Neural cell (in vitro differentiated cells): ENCODE results near the gene ABHD10. TPM values are rescaled to one million over a fixed set of nuclear protein-coding genes. Genes with fewer than 3 reads are reported as not detected.

Experiments
- H2AFZ ChIP-seq: fragments of 200-600, 300-800 bp; sonication (generic), shearing (Covaris generic); 2 replicates; pipeline ENCODE4 v1.6.0; 2014; ENCODE audit warnings: low read depth, mild to moderate bottlenecking, antibody characterized with exemption, low read length, moderate library complexity
- H3F3A ChIP-seq: fragments of 200-600 bp; shearing (Covaris generic); 2 replicates; pipeline ENCODE4 v1.6.1; 2016; ENCODE audit warnings: mild to moderate bottlenecking, moderate library complexity, mixed read lengths, antibody characterized with exemption, low read length; ENCODE audit not compliant: insufficient read depth, poor library complexity, severe bottlenecking
- H3K27ac ChIP-seq: fragments of 200-600, 300-800 bp; sonication (generic), shearing (Covaris generic); 2 replicates; pipeline ENCODE4 v1.5.1; 2014; ENCODE audit warnings: mild to moderate bottlenecking, low read length, moderate library complexity
- H3K27me3 ChIP-seq: fragments of 300-800, 200-600 bp; sonication (generic), shearing (Covaris generic); 2 replicates; pipeline ENCODE4 v1.6.0; 2014; ENCODE audit warnings: mild to moderate bottlenecking, low read depth, low read length, moderate library complexity; ENCODE audit not compliant: insufficient read depth
- H3K36me3 ChIP-seq: fragments of 300-800, 200-600 bp; sonication (generic), shearing (Covaris generic); 2 replicates; pipeline ENCODE4 v1.5.1; 2014; ENCODE audit warnings: mild to moderate bottlenecking, antibody characterized with exemption, low read length, moderate library complexity; ENCODE audit not compliant: insufficient read depth
- H3K4me2 ChIP-seq: fragments of 300-800, 200-600 bp; sonication (generic), shearing (Covaris generic); 2 replicates; pipeline ENCODE4 v1.6.0; 2014; ENCODE audit warnings: mild to moderate bottlenecking, low read length
- H3K4me3 ChIP-seq: fragments of 300-800, 200-600 bp; sonication (generic), shearing (Covaris generic); 2 replicates; pipeline ENCODE4 v1.5.1; 2014; ENCODE audit warnings: mild to moderate bottlenecking, low read length, moderate library complexity
- H3K79me2 ChIP-seq: fragments of 200-600 bp; shearing (Covaris generic); replicated peaks from 2 replicates; pipeline ENCODE4 v1.6.0; 2014; ENCODE audit warnings: mild to moderate bottlenecking, low read length, moderate library complexity; ENCODE audit not compliant: insufficient read depth
- H3K9ac ChIP-seq: fragments of 300-800, 200-600 bp; sonication (generic), shearing (Covaris generic); 2 replicates; pipeline ENCODE4 v1.6.1; 2016; ENCODE audit warnings: mild to moderate bottlenecking, low read length, mixed read lengths
- H3K9me2 ChIP-seq: fragments of 200-600 bp; shearing (Covaris generic); 2 replicates; pipeline ENCODE4 v1.6.1; 2016; ENCODE audit warnings: mild to moderate bottlenecking, low read length, mixed read lengths; ENCODE audit not compliant: insufficient read depth
- H3K9me3 ChIP-seq: fragments of 200-600, 300-800 bp; sonication (generic), shearing (Covaris generic); 2 replicates; pipeline ENCODE4 v1.6.1; 2016; ENCODE audit warnings: mild to moderate bottlenecking, mixed run types, low read length, moderate library complexity, mixed read lengths
- H4K20me1 ChIP-seq: fragments of 200-600 bp; shearing (Covaris generic); 2 replicates; pipeline ENCODE4 v1.6.1; 2016; ENCODE audit warnings: mild to moderate bottlenecking, mixed run types; ENCODE audit not compliant: insufficient read depth
- EP300 ChIP-seq: fragments of 450-650 bp; conservative IDR thresholded peaks from 2 replicates; pipeline ENCODE4 v1.6.1; 2014; ENCODE audit warnings: antibody characterized with exemption, mild to moderate bottlenecking, moderate library complexity; ENCODE audit not compliant: poor library complexity, severe bottlenecking
- EZH2 ChIP-seq: fragments of 200-600, 300-800 bp; shearing (Covaris generic), sonication (generic); IDR thresholded peaks from 2 replicates; pipeline ENCODE4 v1.6.1; 2014; ENCODE audit warnings: antibody characterized with exemption, low read length, borderline replicate concordance, mild to moderate bottlenecking; ENCODE audit not compliant: insufficient read depth, poor library complexity, severe bottlenecking
- MXI1 ChIP-seq: fragments of 450-650 bp; conservative IDR thresholded peaks from 2 replicates; pipeline ENCODE4 v1.6.1; 2014; ENCODE audit warnings: antibody characterized with exemption, mild to moderate bottlenecking; ENCODE audit not compliant: poor library complexity, severe bottlenecking
- POLR2AphosphoS5 ChIP-seq: IDR thresholded peaks from 2 replicates; pipeline ENCODE4 v1.6.1; 2012
- RAD21 ChIP-seq: fragments of 450-650 bp; conservative IDR thresholded peaks from 2 replicates; pipeline ENCODE4 v1.6.1; 2014; ENCODE audit warnings: antibody characterized with exemption, mild to moderate bottlenecking, moderate library complexity
- SMC3 ChIP-seq: fragments of 450-650 bp; conservative IDR thresholded peaks from 2 replicates; pipeline ENCODE4 v1.6.1; 2014; ENCODE audit warnings: antibody characterized with exemption, mild to moderate bottlenecking, moderate library complexity; ENCODE audit not compliant: poor library complexity
- TAF1 ChIP-seq: IDR thresholded peaks from 2 replicates; pipeline ENCODE4 v1.6.1; 2012; ENCODE audit warnings: low read depth
- polyA minus RNA-seq: library from RNA; depleted of rRNA, polyadenylated mRNA; stranded (reverse); fragments of >200 nt; gene quantifications from 2 replicates; pipeline ENCODE4 v1.2.3, GENCODE V29; 2014
- polyA plus RNA-seq: library from polyadenylated mRNA; depleted of rRNA; stranded (reverse); fragments of >200 nt; gene quantifications from 2 replicates; pipeline ENCODE4 v1.2.3, GENCODE V29; 2014
- TF ChIP-seq, protein P1 (sequence below): fragments of 450-650 bp; IDR thresholded peaks from 2 replicates; pipeline ENCODE4 v1.5.1; 2014; ENCODE audit warnings: antibody characterized with exemption, mild to moderate bottlenecking, moderate library complexity; ENCODE audit not compliant: poor library complexity, severe bottlenecking
- TF ChIP-seq, protein P2 (sequence below): IDR thresholded peaks from 2 replicates; pipeline ENCODE4 v1.6.1; 2012; ENCODE audit warnings: borderline replicate concordance

ABHD10 gene
- polyA plus RNA-seq (82.4 and 84.7 TPM in 2 replicates), polyA minus RNA-seq (102 and 106 TPM in 2 replicates)

DNA sequence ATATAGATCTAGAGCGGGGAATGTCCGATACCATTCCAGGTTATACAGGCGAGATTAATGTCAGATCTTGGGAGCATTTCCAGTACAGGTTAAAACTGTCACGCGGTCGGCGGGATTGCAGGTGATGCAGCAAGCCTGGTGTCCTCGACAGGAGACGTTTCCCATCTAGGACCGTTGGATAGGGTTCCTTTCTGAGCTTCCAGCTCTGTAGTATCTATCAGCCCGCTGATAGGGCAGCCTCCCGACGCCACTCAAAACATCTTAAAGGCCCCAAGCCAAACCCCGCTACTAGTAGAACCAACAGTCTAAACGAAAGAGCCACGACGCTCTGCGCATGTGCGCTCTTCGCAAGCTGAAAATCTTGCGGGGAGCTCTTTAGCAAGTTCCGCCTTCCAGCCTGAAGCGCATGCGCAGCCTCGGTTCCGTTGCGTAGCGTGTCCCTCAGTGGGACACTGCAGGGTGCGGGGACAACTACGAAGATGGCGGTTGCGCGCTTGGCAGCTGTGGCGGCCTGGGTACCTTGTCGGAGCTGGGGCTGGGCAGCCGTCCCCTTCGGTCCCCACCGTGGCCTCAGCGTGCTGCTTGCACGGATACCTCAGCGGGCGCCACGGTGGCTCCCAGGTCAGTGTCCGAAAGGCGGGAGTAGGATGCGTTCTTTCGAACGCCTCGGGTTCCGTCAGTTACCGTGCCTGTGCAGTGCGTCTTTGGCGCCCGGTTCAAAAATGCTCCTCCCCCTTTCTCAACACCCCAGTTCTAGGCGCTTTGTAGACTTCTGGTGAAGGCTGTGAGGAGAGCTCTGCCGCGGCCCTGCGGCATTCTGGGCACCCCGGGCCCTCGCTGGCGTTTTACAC is at the start of gene ABHD10:
TSS of gene ABHD10 (plus strand) at position 444 of the 851 bp plus-strand sequence. CDS start at position 480, 36 bp downstream.
- Histone ChIP-seq H3K9me2 (no peaks in the 10 kb centered on the region), H3K4me2 (peak within 1 kb of the TSS; percentile 85), H4K20me1 (no peaks in the 10 kb centered on the region), H2AFZ (peak within 1 kb of the TSS; percentile 95), H3K79me2 (peaks cover 48% of the 10 kb centered on the region), H3K27me3 (no peaks in the 10 kb centered on the region), H3K4me3 (peak within 1 kb of the TSS; percentile 79), H3F3A (no peaks in the 10 kb centered on the region), H3K9me3 (no peaks in the 10 kb centered on the region), H3K9ac (peak within 1 kb of the TSS; percentile 95), H3K27ac (peak within 1 kb of the TSS; percentile 86), H3K36me3 (no peaks in the 10 kb centered on the region)
- TF ChIP-seq MXI1: peak; percentile 82
- TF ChIP-seq, protein P1, sequence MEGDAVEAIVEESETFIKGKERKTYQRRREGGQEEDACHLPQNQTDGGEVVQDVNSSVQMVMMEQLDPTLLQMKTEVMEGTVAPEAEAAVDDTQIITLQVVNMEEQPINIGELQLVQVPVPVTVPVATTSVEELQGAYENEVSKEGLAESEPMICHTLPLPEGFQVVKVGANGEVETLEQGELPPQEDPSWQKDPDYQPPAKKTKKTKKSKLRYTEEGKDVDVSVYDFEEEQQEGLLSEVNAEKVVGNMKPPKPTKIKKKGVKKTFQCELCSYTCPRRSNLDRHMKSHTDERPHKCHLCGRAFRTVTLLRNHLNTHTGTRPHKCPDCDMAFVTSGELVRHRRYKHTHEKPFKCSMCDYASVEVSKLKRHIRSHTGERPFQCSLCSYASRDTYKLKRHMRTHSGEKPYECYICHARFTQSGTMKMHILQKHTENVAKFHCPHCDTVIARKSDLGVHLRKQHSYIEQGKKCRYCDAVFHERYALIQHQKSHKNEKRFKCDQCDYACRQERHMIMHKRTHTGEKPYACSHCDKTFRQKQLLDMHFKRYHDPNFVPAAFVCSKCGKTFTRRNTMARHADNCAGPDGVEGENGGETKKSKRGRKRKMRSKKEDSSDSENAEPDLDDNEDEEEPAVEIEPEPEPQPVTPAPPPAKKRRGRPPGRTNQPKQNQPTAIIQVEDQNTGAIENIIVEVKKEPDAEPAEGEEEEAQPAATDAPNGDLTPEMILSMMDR: peak; percentile 11
- TF ChIP-seq SMC3: peak; percentile 40
- TF ChIP-seq EZH2: no peak
- TF ChIP-seq EP300: peak; percentile 62
- peak; percentile 100 for TF ChIP-seq POLR2AphosphoS5
- TF ChIP-seq, protein P2, sequence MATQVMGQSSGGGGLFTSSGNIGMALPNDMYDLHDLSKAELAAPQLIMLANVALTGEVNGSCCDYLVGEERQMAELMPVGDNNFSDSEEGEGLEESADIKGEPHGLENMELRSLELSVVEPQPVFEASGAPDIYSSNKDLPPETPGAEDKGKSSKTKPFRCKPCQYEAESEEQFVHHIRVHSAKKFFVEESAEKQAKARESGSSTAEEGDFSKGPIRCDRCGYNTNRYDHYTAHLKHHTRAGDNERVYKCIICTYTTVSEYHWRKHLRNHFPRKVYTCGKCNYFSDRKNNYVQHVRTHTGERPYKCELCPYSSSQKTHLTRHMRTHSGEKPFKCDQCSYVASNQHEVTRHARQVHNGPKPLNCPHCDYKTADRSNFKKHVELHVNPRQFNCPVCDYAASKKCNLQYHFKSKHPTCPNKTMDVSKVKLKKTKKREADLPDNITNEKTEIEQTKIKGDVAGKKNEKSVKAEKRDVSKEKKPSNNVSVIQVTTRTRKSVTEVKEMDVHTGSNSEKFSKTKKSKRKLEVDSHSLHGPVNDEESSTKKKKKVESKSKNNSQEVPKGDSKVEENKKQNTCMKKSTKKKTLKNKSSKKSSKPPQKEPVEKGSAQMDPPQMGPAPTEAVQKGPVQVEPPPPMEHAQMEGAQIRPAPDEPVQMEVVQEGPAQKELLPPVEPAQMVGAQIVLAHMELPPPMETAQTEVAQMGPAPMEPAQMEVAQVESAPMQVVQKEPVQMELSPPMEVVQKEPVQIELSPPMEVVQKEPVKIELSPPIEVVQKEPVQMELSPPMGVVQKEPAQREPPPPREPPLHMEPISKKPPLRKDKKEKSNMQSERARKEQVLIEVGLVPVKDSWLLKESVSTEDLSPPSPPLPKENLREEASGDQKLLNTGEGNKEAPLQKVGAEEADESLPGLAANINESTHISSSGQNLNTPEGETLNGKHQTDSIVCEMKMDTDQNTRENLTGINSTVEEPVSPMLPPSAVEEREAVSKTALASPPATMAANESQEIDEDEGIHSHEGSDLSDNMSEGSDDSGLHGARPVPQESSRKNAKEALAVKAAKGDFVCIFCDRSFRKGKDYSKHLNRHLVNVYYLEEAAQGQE: peak; percentile 79
- peak; percentile 97 for TF ChIP-seq TAF1
- peak; percentile 36 for TF ChIP-seq RAD21

DNA sequence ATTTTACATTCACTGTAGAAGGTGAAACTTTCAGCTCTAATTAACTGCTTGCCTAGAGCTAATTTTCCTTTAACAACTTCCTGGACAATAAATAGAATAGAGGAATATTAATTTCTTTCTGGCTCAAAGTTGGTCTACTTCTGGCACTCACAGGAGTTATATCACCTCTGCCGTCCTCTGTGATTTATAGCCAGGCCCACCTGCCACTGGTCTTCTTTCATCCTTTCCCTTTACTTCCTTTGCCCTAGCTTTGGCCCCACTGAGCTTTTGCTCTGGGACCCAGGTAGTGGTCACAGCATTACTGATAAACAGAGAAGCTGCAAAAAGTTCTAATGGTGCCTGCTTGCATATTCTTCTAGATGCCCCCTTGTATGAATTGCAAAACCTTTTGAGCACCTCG is 49.3 kb upstream of the ABHD10 start:
- Histone ChIP-seq H3K4me3 (no peak overlapping the region), H3K4me2 (no peak overlapping the region), H3K9ac (no peak overlapping the region), H3K36me3 (no peaks in the 10 kb centered on the region), H3K79me2 (no peaks in the 10 kb centered on the region), H3K9me2 (no peaks in the 10 kb centered on the region), H3F3A (no peaks in the 10 kb centered on the region), H3K9me3 (no peaks in the 10 kb centered on the region), H3K27me3 (no peaks in the 10 kb centered on the region), H2AFZ (no peak overlapping the region), H3K27ac (no peak overlapping the region), H4K20me1 (no peaks in the 10 kb centered on the region)
- TF ChIP-seq, protein P1: no peak
- TF ChIP-seq SMC3 (no peak), EP300 (no peak), MXI1 (no peak), EZH2 (no peak), TAF1 (no peak), POLR2AphosphoS5 (no peak), RAD21 (no peak)
- TF ChIP-seq, protein P2: no peak
